ENCODE results near the gene KPNB1.

Gene KPNB1

DNA sequence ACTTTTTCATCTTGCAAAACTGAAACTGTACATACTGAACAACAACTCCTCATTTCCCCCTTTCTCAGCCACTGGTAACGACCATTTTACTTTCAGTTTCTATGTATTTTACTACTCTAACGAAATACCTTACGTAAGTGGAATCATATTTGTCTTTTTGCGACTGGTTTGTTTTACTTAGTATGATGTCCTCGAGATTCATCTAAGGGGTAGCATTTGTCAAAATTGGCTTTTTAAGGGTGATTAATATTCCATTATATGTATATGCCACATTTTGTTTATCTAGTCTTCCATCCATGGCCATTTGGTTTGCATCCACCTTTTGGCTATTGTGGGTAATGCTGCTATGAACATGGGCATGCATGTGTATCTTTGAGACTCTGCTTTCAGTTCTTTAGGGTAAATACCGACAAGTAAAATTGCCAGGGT is 10.4 kb downstream of the KPNB1 start:
- ChIA-PET CTCF (no interaction called here), POLR2A (interaction anchor here (3.1 kb wide), 1 partner anchor 11 kb away, joined by 12 read pairs; the partner anchor contains the start of gene KPNB1)
- H3K4me3 ChIP-seq (ENCODE audit: low read depth, low read length) = no peak overlapping the region
- no peaks in the 10 kb centered on the region for H3K4me1 ChIP-seq (ENCODE audit: control insufficient read depth, insufficient read depth, low read length)
- TF ChIP-seq, protein P1, sequence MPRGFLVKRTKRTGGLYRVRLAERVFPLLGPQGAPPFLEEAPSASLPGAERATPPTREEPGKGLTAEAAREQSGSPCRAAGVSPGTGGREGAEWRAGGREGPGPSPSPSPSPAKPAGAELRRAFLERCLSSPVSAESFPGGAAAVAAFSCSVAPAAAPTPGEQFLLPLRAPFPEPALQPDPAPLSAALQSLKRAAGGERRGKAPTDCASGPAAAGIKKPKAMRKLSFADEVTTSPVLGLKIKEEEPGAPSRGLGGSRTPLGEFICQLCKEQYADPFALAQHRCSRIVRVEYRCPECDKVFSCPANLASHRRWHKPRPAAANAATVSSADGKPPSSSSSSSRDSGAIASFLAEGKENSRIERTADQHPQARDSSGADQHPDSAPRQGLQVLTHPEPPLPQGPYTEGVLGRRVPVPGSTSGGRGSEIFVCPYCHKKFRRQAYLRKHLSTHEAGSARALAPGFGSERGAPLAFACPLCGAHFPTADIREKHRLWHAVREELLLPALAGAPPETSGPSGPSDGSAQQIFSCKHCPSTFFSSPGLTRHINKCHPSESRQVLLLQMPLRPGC (tag by site-specific recombination; IDR thresholded peaks at IDR 0.05) = no peak
- TF ChIP-seq PRDM1 (tag by site-specific recombination; IDR thresholded peaks at IDR 0.05) (0 out of 2 replicates have a peak, but pooled peaks have one; percentile 19), ZNF585B (tag by site-specific recombination; IDR thresholded peaks at IDR 0.05) (no peak), SCRT2 (tag by site-specific recombination; IDR thresholded peaks at IDR 0.05) (no peak)
- H3K36me3 ChIP-seq (ENCODE audit: control insufficient read depth in 2 of 2, insufficient read depth in 1 of 2, low read length in 2 of 2) = peaks cover 98 to 99% of the 10 kb centered on the region in 2 experiments
- H3K9me3 ChIP-seq (ENCODE audit: control insufficient read depth, insufficient read depth, low read depth, low read length) = no peaks in the 10 kb centered on the region
- no peak overlapping the region for H3K27ac ChIP-seq (ENCODE audit: extremely low read depth, low read depth, low read length)

DNA sequence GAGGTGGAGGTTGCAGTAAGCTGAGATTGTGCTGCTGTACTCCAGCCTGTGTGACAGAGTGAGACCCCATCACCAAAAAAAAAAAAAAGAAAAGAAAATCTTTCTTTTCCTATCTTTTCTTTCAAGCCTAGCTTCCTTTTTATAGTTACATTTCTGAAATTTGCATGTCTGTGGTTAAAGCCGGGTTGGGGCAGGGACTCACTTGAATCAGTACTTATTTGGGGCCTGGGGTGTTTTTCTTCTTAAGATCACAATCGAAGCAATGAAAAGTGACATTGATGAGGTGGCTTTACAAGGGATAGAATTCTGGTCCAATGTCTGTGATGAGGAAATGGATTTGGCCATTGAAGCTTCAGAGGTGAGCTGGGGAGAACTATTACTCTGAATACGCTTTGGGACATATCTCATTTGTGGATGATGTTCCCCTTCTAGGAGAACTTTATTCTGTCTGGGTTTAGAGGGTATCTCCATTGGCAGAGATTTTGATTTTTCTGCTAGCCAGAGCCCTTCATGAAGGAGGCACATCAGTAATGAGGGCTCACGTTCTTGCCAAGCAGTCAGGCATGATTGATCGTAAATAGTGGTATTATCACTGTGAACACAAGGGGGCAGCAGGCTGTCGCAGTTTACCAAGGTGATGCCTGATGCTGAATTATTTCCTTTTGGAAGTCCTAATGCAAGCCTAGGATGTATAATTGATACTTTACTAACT is 14.3 kb downstream of the KPNB1 start:
- Histone ChIP-seq H3K36me3 (ENCODE audit: control insufficient read depth in 2 of 2, insufficient read depth in 1 of 2, low read length in 2 of 2) (peaks cover 95 to 96% of the 10 kb centered on the region in 2 experiments), H3K4me1 (ENCODE audit: control insufficient read depth, insufficient read depth, low read length) (no peaks in the 10 kb centered on the region), H3K9me3 (ENCODE audit: control insufficient read depth, insufficient read depth, low read depth, low read length) (no peaks in the 10 kb centered on the region), H3K27ac (ENCODE audit: extremely low read depth, low read depth, low read length) (no peak overlapping the region), H3K4me3 (ENCODE audit: low read depth, low read length) (no peak overlapping the region)
- ChIA-PET POLR2A (interaction anchor here (0.7 to 3.7 kb wide), 7 partner anchors 9 to 44 kb away, joined by 3 to 48 read pairs (median 6); partner anchors contain the start of gene KPNB1), CTCF (interaction anchor here (0.6 to 7.0 kb wide), 26 partner anchors 10 to 226 kb away, joined by 3 to 107 read pairs (median 4); no protein-coding TSS in a partner anchor)
- TF ChIP-seq ZNF658 (tag by site-specific recombination; IDR thresholded peaks at IDR 0.05) (no peak), ZNF132 (tag by site-specific recombination; IDR thresholded peaks at IDR 0.05; ENCODE audit: borderline replicate concordance) (no peak), ZNF654 (tag by site-specific recombination; IDR thresholded peaks at IDR 0.05; ENCODE audit: low read depth) (peak; percentile 55), ZSCAN16 (tag by site-specific recombination; IDR thresholded peaks at IDR 0.05) (no peak), REPIN1 (tag by site-specific recombination; IDR thresholded peaks at IDR 0.05; ENCODE audit: low read depth) (no peak), MZF1 (tag by site-specific recombination; IDR thresholded peaks at IDR 0.05; ENCODE audit: borderline replicate concordance) (no peak), ZNF548 (tag by site-specific recombination; IDR thresholded peaks at IDR 0.05) (no peak), YY1 (tag by site-specific recombination; IDR thresholded peaks at IDR 0.05) (no peak), ZNF791 (tag by site-specific recombination; IDR thresholded peaks at IDR 0.05) (no peak), ZFP41 (tag by site-specific recombination; IDR thresholded peaks at IDR 0.05; ENCODE audit: borderline replicate concordance) (no peak)
- TF ChIP-seq, protein P2, sequence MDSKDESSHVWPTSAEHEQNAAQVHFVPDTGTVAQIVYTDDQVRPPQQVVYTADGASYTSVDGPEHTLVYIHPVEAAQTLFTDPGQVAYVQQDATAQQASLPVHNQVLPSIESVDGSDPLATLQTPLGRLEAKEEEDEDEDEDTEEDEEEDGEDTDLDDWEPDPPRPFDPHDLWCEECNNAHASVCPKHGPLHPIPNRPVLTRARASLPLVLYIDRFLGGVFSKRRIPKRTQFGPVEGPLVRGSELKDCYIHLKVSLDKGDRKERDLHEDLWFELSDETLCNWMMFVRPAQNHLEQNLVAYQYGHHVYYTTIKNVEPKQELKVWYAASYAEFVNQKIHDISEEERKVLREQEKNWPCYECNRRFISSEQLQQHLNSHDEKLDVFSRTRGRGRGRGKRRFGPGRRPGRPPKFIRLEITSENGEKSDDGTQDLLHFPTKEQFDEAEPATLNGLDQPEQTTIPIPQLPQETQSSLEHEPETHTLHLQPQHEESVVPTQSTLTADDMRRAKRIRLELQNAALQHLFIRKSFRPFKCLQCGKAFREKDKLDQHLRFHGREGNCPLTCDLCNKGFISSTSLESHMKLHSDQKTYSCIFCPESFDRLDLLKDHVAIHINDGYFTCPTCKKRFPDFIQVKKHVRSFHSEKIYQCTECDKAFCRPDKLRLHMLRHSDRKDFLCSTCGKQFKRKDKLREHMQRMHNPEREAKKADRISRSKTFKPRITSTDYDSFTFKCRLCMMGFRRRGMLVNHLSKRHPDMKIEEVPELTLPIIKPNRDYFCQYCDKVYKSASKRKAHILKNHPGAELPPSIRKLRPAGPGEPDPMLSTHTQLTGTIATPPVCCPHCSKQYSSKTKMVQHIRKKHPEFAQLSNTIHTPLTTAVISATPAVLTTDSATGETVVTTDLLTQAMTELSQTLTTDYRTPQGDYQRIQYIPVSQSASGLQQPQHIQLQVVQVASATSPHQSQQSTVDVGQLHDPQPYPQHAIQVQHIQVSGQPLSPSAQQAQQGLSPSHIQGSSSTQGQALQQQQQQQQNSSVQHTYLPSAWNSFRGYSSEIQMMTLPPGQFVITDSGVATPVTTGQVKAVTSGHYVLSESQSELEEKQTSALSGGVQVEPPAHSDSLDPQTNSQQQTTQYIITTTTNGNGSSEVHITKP (tag by site-specific recombination; IDR thresholded peaks at IDR 0.05) = peak; percentile 52; the same call in 1 of the 2 replicates
- TF ChIP-seq, protein P3, sequence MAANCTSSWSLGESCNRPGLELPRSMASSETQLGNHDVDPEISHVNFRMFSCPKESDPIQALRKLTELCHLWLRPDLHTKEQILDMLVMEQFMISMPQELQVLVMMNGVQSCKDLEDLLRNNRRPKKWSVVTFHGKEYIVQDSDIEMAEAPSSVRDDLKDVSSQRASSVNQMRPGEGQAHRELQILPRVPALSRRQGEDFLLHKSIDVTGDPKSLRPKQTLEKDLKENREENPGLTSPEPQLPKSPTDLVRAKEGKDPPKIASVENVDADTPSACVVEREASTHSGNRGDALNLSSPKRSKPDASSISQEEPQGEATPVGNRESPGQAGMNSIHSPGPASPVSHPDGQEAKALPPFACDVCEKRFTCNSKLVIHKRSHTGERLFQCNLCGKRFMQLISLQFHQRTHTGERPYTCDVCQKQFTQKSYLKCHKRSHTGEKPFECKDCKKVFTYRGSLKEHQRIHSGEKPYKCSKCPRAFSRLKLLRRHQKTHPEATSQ (tag by site-specific recombination; IDR thresholded peaks at IDR 0.05) = no peak
- TF ChIP-seq, protein P4, sequence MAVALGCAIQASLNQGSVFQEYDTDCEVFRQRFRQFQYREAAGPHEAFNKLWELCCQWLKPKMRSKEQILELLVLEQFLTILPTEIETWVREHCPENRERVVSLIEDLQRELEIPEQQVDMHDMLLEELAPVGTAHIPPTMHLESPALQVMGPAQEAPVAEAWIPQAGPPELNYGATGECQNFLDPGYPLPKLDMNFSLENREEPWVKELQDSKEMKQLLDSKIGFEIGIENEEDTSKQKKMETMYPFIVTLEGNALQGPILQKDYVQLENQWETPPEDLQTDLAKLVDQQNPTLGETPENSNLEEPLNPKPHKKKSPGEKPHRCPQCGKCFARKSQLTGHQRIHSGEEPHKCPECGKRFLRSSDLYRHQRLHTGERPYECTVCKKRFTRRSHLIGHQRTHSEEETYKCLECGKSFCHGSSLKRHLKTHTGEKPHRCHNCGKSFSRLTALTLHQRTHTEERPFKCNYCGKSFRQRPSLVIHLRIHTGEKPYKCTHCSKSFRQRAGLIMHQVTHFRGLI (tag by site-specific recombination; IDR thresholded peaks at IDR 0.05) = no peak
- TF ChIP-seq, protein P5, sequence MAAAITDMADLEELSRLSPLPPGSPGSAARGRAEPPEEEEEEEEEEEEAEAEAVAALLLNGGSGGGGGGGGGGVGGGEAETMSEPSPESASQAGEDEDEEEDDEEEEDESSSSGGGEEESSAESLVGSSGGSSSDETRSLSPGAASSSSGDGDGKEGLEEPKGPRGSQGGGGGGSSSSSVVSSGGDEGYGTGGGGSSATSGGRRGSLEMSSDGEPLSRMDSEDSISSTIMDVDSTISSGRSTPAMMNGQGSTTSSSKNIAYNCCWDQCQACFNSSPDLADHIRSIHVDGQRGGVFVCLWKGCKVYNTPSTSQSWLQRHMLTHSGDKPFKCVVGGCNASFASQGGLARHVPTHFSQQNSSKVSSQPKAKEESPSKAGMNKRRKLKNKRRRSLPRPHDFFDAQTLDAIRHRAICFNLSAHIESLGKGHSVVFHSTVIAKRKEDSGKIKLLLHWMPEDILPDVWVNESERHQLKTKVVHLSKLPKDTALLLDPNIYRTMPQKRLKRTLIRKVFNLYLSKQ (tag by site-specific recombination; IDR thresholded peaks at IDR 0.05; ENCODE audit: borderline replicate concordance) = no peak
- TF ChIP-seq, protein P6, sequence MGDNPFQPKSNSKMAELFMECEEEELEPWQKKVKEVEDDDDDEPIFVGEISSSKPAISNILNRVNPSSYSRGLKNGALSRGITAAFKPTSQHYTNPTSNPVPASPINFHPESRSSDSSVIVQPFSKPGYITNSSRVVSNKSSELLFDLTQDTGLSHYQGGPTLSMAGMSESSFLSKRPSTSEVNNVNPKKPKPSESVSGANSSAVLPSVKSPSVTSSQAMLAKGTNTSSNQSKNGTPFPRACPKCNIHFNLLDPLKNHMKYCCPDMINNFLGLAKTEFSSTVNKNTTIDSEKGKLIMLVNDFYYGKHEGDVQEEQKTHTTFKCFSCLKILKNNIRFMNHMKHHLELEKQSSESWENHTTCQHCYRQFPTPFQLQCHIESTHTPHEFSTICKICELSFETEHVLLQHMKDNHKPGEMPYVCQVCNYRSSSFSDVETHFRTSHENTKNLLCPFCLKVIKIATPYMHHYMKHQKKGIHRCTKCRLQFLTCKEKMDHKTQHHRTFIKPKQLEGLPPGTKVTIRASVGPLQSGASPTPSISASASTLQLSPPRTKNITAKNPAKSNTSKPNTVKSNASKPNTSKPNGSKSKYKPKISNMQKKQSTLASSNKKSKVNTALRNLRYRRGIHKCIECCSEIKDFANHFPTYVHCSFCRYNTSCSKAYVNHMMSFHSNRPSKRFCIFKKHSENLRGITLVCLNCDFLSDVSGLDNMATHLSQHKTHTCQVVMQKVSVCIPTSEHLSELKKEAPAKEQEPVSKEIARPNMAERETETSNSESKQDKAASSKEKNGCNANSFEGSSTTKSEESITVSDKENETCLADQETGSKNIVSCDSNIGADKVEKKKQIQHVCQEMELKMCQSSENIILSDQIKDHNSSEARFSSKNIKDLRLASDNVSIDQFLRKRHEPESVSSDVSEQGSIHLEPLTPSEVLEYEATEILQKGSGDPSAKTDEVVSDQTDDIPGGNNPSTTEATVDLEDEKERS (tag by site-specific recombination; IDR thresholded peaks at IDR 0.05) = no peak
